ENCODE measurements around the gene ARID3A. TPM values are rescaled to one million over a fixed set of nuclear protein-coding genes. Genes with fewer than 3 reads are reported as not detected.
A peak's percentile ranks its signal among the peaks of the same experiment; 100 is the strongest.

ARID3A gene
- total and polyA plus RNA-seq, 12 donors: 3.0 to 11.7 (median 5.0) TPM

- Histone ChIP-seq H3K27me3 (no peaks in the 10 kb centered on the region), H3K27ac (no peak overlapping the region), H3K4me3 (no peak overlapping the region), H3K9me3 (no peaks in the 10 kb centered on the region), H3K36me3 (peaks cover 0 to 7% (median 0%) of the 10 kb centered on the region in 9 donors), H3K4me1 (peaks cover 27 to 58% (median 40%) of the 10 kb centered on the region in 9 donors)
- peak in 1 of 2 donors; percentile 7 for DNase-seq
- TF ChIP-seq CTCF (IDR thresholded peaks at IDR 0.05): no peak
- intact Hi-C loops (cut with DNase I): loop anchor here in 4 of 10 donors (2.0 to 10.0 kb wide), 4 partner anchors 67 to 315 kb away; partner anchors contain the start of genes ATP5F1D (in 2 of the 4), CBARP (in 1 of the 4) and MIDN (in 1 of the 4)
- WGBS, 2 donors: 95 to 96% methylated on average over 43 to 51 of the region's 51 CpGs
- no peak for ATAC-seq
Measured at GRCh38 chr19:929203-929890, 3.5 kb downstream of the ARID3A start.

DNA sequence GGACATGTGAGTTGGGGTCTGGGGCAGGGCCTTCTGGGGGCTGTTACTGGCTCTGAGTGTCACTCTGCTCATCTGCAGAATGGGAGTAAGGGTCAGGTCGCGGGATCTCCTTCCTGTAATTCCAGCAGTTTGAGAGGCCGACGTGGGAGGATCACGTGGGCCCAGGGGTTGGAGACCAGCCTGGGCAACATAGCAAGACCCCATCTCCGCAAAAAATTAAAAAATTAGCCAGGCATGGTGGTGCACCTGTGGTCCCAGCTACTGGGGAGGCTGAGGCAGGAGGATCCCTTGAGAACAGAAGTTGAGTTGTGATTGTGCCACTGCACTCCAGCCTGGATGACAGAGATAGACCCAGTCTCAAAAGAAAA, 4.0 kb downstream of the ARID3A start:
- DNase-seq: no peak
- Histone ChIP-seq H3K4me1 (peaks cover 28 to 58% (median 42%) of the 10 kb centered on the region in 9 donors), H3K9me3 (no peaks in the 10 kb centered on the region), H3K36me3 (peaks cover 0 to 7% (median 0%) of the 10 kb centered on the region in 9 donors), H3K4me3 (no peak overlapping the region), H3K27me3 (no peaks in the 10 kb centered on the region), H3K27ac (no peak overlapping the region)
- no peak for ATAC-seq
- 95 to 97% methylated on average over 6 of the region's 6 CpGs for WGBS, 2 donors
- no peak for TF ChIP-seq CTCF (IDR thresholded peaks at IDR 0.05)
- intact Hi-C loops (cut with DNase I): loop anchor here in 4 of 10 donors (2.0 to 10.0 kb wide), 4 partner anchors 67 to 315 kb away; partner anchors contain the start of genes ATP5F1D (in 2 of the 4), CBARP (in 1 of the 4) and MIDN (in 1 of the 4)

DNA sequence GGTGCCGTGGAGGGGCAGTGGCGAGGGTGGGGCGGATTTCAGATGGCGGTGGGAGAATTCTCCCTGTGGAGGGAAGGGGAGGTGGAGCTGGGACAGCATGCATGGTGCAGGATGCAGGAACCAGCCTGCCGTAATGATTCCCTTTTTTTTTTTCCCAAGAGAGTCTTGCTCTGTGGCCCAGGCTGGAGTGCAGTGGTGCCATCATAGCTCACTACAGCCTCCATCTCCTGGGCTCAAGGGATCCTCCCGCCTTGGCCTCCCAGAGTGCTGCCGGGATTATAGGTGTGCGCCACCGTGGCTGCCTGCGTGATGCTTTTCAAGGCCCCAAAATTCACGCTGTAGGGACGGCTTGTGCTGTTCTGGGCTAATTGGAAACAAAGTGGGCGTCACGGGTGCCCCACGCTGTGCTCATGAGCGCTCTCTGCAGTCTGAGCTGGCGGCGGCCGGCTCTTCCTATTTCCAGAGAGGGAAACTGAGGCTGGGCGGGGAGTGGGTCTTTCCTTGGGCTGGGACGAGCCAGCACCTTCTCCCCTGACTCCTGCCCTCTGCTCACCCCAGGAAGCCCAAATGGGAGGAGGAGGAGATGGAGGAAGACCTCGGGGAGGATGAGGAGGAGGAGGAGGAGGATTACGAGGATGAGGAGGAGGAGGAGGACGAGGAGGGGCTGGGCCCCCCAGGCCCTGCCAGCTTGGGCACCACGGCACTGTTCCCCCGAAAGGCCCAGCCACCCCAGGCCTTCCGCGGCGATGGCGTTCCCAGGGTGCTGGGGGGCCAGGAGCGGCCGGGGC, 6.2 kb downstream of the ARID3A start:
- DNase-seq (no peak), ATAC-seq (no peak)
- Histone ChIP-seq H3K36me3 (peaks cover 0 to 7% (median 0%) of the 10 kb centered on the region in 9 donors), H3K27me3 (no peaks in the 10 kb centered on the region), H3K27ac (peak overlapping the region in 8 of 10 donors; percentile 56 to 76 (median 69)), H3K4me3 (peak overlapping the region in 3 of 10 donors; percentile 26 to 42 (median 41)), H3K9me3 (no peaks in the 10 kb centered on the region), H3K4me1 (peaks cover 30 to 60% (median 42%) of the 10 kb centered on the region in 9 donors)
- TF ChIP-seq CTCF (IDR thresholded peaks at IDR 0.05): no peak
- WGBS, 2 donors: 88 to 89% methylated on average over 32 of the region's 32 CpGs
- intact Hi-C loops (cut with DNase I): no loop called here

Data from heart right ventricle (tissue), 16 donors.